Measurements from ENCODE around the gene AGPAT4. TPM values are rescaled to one million over a fixed set of nuclear protein-coding genes. Genes with fewer than 3 reads are reported as not detected.

Gene AGPAT4
- total and polyA plus RNA-seq, 2 of the 4 experiments (the other 2 are of a cell fraction), result 3.6 to 3.8 TPM

DNA sequence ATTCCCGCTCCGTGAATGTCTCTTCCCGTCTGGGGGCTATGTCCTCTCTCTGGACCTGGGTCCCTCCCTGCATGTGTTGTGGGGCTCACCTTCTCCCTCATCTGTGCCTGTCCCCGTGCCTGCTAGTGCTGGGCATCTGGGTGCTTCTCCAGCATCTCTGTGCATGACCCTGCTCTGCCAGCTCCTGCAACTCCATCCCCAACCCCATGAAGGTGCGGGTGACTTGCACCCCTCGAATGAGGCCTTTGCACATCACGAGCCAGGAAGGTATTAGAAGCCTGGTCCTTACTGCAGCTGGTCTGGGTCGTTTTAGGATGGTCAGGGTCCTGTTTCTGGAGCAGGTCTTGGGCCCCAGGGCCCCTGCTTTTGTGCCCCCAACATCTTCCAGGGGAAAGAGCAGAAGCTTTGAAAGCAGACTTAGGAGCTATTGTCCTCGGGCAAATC lies 109.7 kb downstream of the AGPAT4 start:
- no peaks in the 10 kb centered on the region for H3K27me3 ChIP-seq (ENCODE audit: control insufficient read depth, insufficient read depth, low read length)
- H3K23ac ChIP-seq (ENCODE audit: low read depth, low read length), result no peak overlapping the region
- no peak overlapping the region for H3K4me2 ChIP-seq (ENCODE audit: low read depth, low read length)
- H3K4ac ChIP-seq (ENCODE audit: low read depth, low read length), result no peak overlapping the region
- no peak overlapping the region for H3K4me3 ChIP-seq (ENCODE audit: insufficient read depth, low read depth, low read length)
- peaks cover 14% of the 10 kb centered on the region for H3K4me1 ChIP-seq (ENCODE audit: control insufficient read depth, insufficient read depth, low read length)
- no peak overlapping the region for H3K9ac ChIP-seq (ENCODE audit: low read depth, low read length)
- no peak overlapping the region for H2BK5ac ChIP-seq (ENCODE audit: low read depth, low read length, poor library complexity, severe bottlenecking)
- peaks cover 3 to 10% of the 10 kb centered on the region in 2 experiments; a peak in 3 of 4 replicates for H3K79me1 ChIP-seq (ENCODE audit: low read depth in 1 of 2, low read length in 2 of 2)
- no peak overlapping the region for H4K8ac ChIP-seq (ENCODE audit: low read depth in 2 of 2, low read length in 2 of 2)
- TF ChIP-seq CEBPB (IDR thresholded peaks at IDR 0.05; ENCODE audit: low read depth, low read length), result no peak
- no peak for TF ChIP-seq RFX5 (IDR thresholded peaks at IDR 0.05; ENCODE audit: low read depth, low read length)
- no peak for TF ChIP-seq POLR2A (IDR thresholded peaks at IDR 0.05; ENCODE audit: low read depth, low read length)
- TF ChIP-seq, protein P1, sequence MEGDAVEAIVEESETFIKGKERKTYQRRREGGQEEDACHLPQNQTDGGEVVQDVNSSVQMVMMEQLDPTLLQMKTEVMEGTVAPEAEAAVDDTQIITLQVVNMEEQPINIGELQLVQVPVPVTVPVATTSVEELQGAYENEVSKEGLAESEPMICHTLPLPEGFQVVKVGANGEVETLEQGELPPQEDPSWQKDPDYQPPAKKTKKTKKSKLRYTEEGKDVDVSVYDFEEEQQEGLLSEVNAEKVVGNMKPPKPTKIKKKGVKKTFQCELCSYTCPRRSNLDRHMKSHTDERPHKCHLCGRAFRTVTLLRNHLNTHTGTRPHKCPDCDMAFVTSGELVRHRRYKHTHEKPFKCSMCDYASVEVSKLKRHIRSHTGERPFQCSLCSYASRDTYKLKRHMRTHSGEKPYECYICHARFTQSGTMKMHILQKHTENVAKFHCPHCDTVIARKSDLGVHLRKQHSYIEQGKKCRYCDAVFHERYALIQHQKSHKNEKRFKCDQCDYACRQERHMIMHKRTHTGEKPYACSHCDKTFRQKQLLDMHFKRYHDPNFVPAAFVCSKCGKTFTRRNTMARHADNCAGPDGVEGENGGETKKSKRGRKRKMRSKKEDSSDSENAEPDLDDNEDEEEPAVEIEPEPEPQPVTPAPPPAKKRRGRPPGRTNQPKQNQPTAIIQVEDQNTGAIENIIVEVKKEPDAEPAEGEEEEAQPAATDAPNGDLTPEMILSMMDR (conservative IDR thresholded peaks at IDR 0.05; ENCODE audit: low read depth, low read length), result no peak
- TF ChIP-seq, protein P2, sequence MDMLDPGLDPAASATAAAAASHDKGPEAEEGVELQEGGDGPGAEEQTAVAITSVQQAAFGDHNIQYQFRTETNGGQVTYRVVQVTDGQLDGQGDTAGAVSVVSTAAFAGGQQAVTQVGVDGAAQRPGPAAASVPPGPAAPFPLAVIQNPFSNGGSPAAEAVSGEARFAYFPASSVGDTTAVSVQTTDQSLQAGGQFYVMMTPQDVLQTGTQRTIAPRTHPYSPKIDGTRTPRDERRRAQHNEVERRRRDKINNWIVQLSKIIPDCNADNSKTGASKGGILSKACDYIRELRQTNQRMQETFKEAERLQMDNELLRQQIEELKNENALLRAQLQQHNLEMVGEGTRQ (IDR thresholded peaks at IDR 0.05; ENCODE audit: low read depth, low read length), result no peak
- no peak for TF ChIP-seq BHLHE40 (IDR thresholded peaks at IDR 0.05; ENCODE audit: low read depth, low read length)
- TF ChIP-seq MXI1 (IDR thresholded peaks at IDR 0.05; ENCODE audit: borderline replicate concordance, low read depth, low read length), result no peak
- no peak for TF ChIP-seq RCOR1 (IDR thresholded peaks at IDR 0.05; ENCODE audit: insufficient replicate concordance, low read length)
- no peak for TF ChIP-seq CHD1 (IDR thresholded peaks at IDR 0.05; ENCODE audit: low read depth, low read length)
- TF ChIP-seq, protein P3, sequence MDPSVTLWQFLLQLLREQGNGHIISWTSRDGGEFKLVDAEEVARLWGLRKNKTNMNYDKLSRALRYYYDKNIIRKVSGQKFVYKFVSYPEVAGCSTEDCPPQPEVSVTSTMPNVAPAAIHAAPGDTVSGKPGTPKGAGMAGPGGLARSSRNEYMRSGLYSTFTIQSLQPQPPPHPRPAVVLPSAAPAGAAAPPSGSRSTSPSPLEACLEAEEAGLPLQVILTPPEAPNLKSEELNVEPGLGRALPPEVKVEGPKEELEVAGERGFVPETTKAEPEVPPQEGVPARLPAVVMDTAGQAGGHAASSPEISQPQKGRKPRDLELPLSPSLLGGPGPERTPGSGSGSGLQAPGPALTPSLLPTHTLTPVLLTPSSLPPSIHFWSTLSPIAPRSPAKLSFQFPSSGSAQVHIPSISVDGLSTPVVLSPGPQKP (IDR thresholded peaks at IDR 0.05; ENCODE audit: borderline replicate concordance, low read depth, low read length), result no peak
- TF ChIP-seq RAD21 (IDR thresholded peaks at IDR 0.05; ENCODE audit: low read length), result no peak
- TF ChIP-seq FOS (IDR thresholded peaks at IDR 0.05; ENCODE audit: low read depth, low read length), result no peak
- no peak overlapping the region for H3K56ac ChIP-seq (ENCODE audit: extremely low read depth, insufficient read depth, low read length)
- no peak overlapping the region for H2AK5ac ChIP-seq (ENCODE audit: low read depth, low read length)
- H4K5ac ChIP-seq (ENCODE audit: low read depth, low read length), result no peak overlapping the region
- no peak overlapping the region for H2BK15ac ChIP-seq (ENCODE audit: low read depth, low read length)
- WGBS, 2 experiments (ENCODE audit: extremely low coverage in 2 of 2, insufficient read length in 1 of 2), result 96% methylated on average over 4 of the region's 9 CpGs; no CpG with 5 or more reads in 1 of the 2 experiments
- H2BK120ac ChIP-seq (ENCODE audit: low read depth, low read length), result no peak overlapping the region
- POLR2A ChIA-PET (ENCODE audit: unreplicated experiment), result no interaction called here
- no peak for ATAC-seq (ENCODE audit: low read depth)
- H3K27ac ChIP-seq (ENCODE audit: insufficient read depth, low read length), result no peak overlapping the region
- H4K20me1 ChIP-seq (ENCODE audit: insufficient read depth, low read length), result no peaks in the 10 kb centered on the region
- H3K9me3 ChIP-seq (ENCODE audit: control insufficient read depth, insufficient read depth, low read length), result no peaks in the 10 kb centered on the region
- no peak overlapping the region for H3K14ac ChIP-seq (replicated peaks; ENCODE audit: low read depth, low read length)
- dilution Hi-C loops (cut with HindIII; ENCODE audit: low sequenced_read_pairs, unreplicated experiment), result no loop called here
- H3K36me3 ChIP-seq (ENCODE audit: control insufficient read depth, insufficient read depth, low read length), result peaks cover 11% of the 10 kb centered on the region
- in situ Hi-C loops (cut with MboI; ENCODE audit: low sequenced_read_pairs), result loop anchor here (10.0 kb wide), 1 partner anchor 111 kb away; the partner anchor contains the start of gene AGPAT4
- no peak overlapping the region for H3K18ac ChIP-seq (ENCODE audit: low read depth, low read length)
- no peak overlapping the region for H2AFZ ChIP-seq (replicated peaks; ENCODE audit: low read length, poor library complexity)
- H2BK20ac ChIP-seq (ENCODE audit: low read depth, low read length), result no peak overlapping the region
- CTCF ChIA-PET, result no interaction called here
- intact Hi-C loops (cut with micrococcal nuclease), result no loop called here
- no peak for DNase-seq
- H2AK9ac ChIP-seq (replicated peaks; ENCODE audit: low read depth, low read length, poor library complexity), result no peak overlapping the region
- BruUV-seq (replicated peaks), result no TSS peak
- H4K91ac ChIP-seq (ENCODE audit: insufficient read depth, low read depth, low read length), result no peak overlapping the region
- H3K9me1 ChIP-seq (ENCODE audit: insufficient read depth, low read length), result peaks cover 27% of the 10 kb centered on the region
